Lung (tissue), 12 donors: ENCODE data around the gene STX8. TPM values are rescaled to one million over a fixed set of nuclear protein-coding genes. Genes with fewer than 3 reads are reported as not detected.

ENCODE experiments used
- ATAC-seq: fragments of 200-7000 bp; cut with Tn5 transposase; one replicate; pipeline ENCODE4 v1.9.1; 2020; ENCODE audit warnings: moderate number of reproducible peaks; ENCODE audit not compliant: insufficient read depth, low FRiP score
- DNase-seq, 3 donors: peaks; one replicate each; pipeline ENCODE4 v3.0.0-alpha.2; 2013 to 2017
- H3K27ac ChIP-seq, 2 donors: one replicate each; pipeline ENCODE4 v1.5.1; 2013; ENCODE audit warnings: mild to moderate bottlenecking in 2 of 2, moderate library complexity in 2 of 2, control low read depth in 1 of 2, inconsistent platforms in 1 of 2, low read depth in 1 of 2, low read length in 1 of 2
- H3K27me3 ChIP-seq, 3 donors: one replicate each; pipeline ENCODE4 v1.5.1; 2013; ENCODE audit warnings: low read length in 2 of 3; ENCODE audit not compliant: control insufficient read depth in 3 of 3, insufficient read depth in 3 of 3
- H3K36me3 ChIP-seq, 4 donors: one replicate each; pipeline ENCODE4 v1.5.1; 2013; ENCODE audit warnings: low read length in 4 of 4, mild to moderate bottlenecking in 1 of 4, moderate library complexity in 1 of 4; ENCODE audit not compliant: control insufficient read depth in 4 of 4, insufficient read depth in 4 of 4
- H3K4me1 ChIP-seq, 5 donors: one replicate each; pipeline ENCODE4 v1.5.1; 2013; ENCODE audit warnings: low read length in 5 of 5, mild to moderate bottlenecking in 2 of 5, moderate library complexity in 1 of 5; ENCODE audit not compliant: control insufficient read depth in 5 of 5, insufficient read depth in 5 of 5
- H3K4me3 ChIP-seq: one replicate; pipeline ENCODE4 v1.5.1; 2013; ENCODE audit warnings: mild to moderate bottlenecking, control low read depth, moderate library complexity
- H3K9ac ChIP-seq, 2 donors: one replicate each; pipeline ENCODE4 v1.5.1; 2013; ENCODE audit warnings: low read length in 2 of 2, control low read depth in 1 of 2; ENCODE audit not compliant: insufficient read depth in 1 of 2
- H3K9me3 ChIP-seq, 4 donors: one replicate each; pipeline ENCODE4 v1.5.1; 2013; ENCODE audit warnings: low read length in 3 of 4, mild to moderate bottlenecking in 1 of 4, moderate library complexity in 1 of 4; ENCODE audit not compliant: control insufficient read depth in 4 of 4, insufficient read depth in 3 of 4
- WGBS, 2 donors: extraction: QIAGEN DNeasy Blood & Tissue Kit; methylation state at CpG; one replicate each; pipeline ENCODE4 v1.1.7; 2013; 5-methylcytosine and 5-hydroxymethylcytosine counted together
- polyA plus RNA-seq, 2 donors: library from polyadenylated mRNA; stranded (reverse); fragments of 200-250 nt; gene quantifications; one replicate each; pipeline ENCODE4 v1.2.1, GENCODE V29; 2013
- total RNA-seq, 2 donors: library from RNA; depleted of rRNA in 1 of 2; stranded (reverse); fragments of >200 nt in 1 of 2; gene quantifications; one replicate each; pipeline ENCODE4 v1.2.1, GENCODE V29; 2014 to 2021
- TF ChIP-seq, protein P1 (sequence below): IDR thresholded peaks from 2 replicates; pipeline ENCODE4 v1.5.1; 2012; ENCODE audit warnings: mild to moderate bottlenecking; ENCODE audit errors: control extremely low read depth, extremely low read depth
- donor health status: control.
- donor health status: control.
- donor health status: Bipolar disorder and iron deficiency.
- donor health status: healthy.
- donor health status: DM: yes; HTN: yes; CAD: no.

The STX8 gene
- total and polyA plus RNA-seq, 4 donors: 36.5 to 81.1 (median 63.2) TPM

DNA sequence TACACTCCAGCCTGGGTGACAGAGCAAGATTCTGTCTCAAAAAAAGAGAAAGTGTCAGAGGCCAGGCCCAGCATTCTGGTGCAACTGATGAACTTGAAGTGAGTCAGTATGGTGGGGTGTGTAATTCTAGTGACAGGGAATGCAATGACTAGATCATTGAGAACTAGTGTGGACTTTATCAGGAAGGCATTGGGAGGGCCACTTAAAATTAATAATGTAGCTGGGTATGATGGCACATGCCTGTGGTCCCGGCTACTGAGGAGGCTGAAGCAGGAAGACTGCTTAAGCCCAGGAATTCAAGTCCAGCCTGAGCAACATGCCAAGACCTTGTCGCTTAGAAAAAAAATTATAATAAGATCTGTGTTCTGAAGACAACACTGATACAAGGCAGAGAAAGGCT is 90.8 kb downstream of the STX8 start:
- no peak for ATAC-seq
- 89 to 94% methylated on average over 2 of the region's 2 CpGs for WGBS, 2 donors
- H3K9ac ChIP-seq: no peak overlapping the region

DNA sequence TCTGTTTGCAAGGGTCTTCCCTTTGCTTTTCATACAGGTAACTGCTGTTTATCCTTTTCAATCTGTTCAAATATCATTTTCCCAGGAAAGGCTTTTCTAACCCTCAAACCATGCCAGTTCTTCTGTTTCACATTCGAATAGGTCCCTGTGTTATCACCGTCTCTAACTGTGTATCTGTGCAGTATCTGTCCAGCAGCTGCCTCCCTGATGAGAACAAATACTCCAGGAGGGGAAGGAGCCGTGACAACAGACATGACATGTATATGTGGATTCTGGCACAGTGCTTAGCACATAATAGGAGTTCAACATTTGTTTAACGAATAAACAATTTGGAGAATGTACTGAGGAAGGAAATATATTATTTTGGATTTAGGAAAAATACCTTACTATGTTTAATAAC is 95.7 kb downstream of the STX8 start:
- Histone ChIP-seq H3K4me1 (peaks cover 0 to 4% (median 0%) of the 10 kb centered on the region in 5 donors), H3K36me3 (peaks cover 0 to 2% (median 0%) of the 10 kb centered on the region in 4 donors), H3K27ac (no peak overlapping the region), H3K9ac (no peak overlapping the region), H3K4me3 (no peak overlapping the region), H3K9me3 (no peaks in the 10 kb centered on the region), H3K27me3 (peaks cover 0 to under 1% (median 0%) of the 10 kb centered on the region in 3 donors)
- TF ChIP-seq, protein P1, sequence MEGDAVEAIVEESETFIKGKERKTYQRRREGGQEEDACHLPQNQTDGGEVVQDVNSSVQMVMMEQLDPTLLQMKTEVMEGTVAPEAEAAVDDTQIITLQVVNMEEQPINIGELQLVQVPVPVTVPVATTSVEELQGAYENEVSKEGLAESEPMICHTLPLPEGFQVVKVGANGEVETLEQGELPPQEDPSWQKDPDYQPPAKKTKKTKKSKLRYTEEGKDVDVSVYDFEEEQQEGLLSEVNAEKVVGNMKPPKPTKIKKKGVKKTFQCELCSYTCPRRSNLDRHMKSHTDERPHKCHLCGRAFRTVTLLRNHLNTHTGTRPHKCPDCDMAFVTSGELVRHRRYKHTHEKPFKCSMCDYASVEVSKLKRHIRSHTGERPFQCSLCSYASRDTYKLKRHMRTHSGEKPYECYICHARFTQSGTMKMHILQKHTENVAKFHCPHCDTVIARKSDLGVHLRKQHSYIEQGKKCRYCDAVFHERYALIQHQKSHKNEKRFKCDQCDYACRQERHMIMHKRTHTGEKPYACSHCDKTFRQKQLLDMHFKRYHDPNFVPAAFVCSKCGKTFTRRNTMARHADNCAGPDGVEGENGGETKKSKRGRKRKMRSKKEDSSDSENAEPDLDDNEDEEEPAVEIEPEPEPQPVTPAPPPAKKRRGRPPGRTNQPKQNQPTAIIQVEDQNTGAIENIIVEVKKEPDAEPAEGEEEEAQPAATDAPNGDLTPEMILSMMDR: no peak
- no peak for ATAC-seq
- WGBS, 2 donors: 76 to 84% methylated on average over 4 of the region's 4 CpGs
- DNase-seq: no peak

More for the DNA sequence above, 90.8 kb downstream of the STX8 start:
- TF ChIP-seq, protein P1: no peak
- Histone ChIP-seq H3K4me1 (no peaks in the 10 kb centered on the region), H3K36me3 (peaks cover 0 to 7% (median 2%) of the 10 kb centered on the region in 4 donors), H3K27ac (no peak overlapping the region), H3K27me3 (peaks cover 0 to 3% (median 0%) of the 10 kb centered on the region in 3 donors), H3K4me3 (no peak overlapping the region), H3K9me3 (no peaks in the 10 kb centered on the region)
- no peak for DNase-seq

DNA sequence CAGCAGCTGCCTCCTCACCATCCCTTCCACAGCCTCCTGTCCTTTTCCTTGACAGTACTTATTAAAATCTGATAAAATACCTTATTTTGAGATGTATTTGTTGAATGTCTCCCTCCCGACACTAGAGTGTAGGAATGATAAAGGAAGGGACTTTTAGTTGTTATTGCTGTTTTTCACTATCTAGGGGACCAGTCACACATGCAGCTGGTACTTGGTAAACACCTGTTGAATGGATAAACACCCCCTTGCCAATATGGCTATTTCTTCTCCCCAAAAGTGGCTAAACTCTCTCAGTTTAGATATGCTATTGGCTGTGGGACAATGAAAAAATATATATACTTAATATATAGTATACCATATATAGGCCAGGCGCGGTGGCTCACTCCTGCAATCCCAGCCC is 96.7 kb downstream of the STX8 start:
- Histone ChIP-seq H3K27me3 (no peaks in the 10 kb centered on the region), H3K36me3 (peaks cover 0 to 2% (median 0%) of the 10 kb centered on the region in 4 donors), H3K9me3 (no peaks in the 10 kb centered on the region), H3K9ac (no peak overlapping the region), H3K27ac (no peak overlapping the region), H3K4me3 (no peak overlapping the region), H3K4me1 (peaks cover 0 to 4% (median 0%) of the 10 kb centered on the region in 5 donors)
- DNase-seq (no peak), ATAC-seq (no peak)
- WGBS, 2 donors: 94 to 100% methylated on average over 3 of the region's 3 CpGs
- TF ChIP-seq, protein P1: no peak

DNA sequence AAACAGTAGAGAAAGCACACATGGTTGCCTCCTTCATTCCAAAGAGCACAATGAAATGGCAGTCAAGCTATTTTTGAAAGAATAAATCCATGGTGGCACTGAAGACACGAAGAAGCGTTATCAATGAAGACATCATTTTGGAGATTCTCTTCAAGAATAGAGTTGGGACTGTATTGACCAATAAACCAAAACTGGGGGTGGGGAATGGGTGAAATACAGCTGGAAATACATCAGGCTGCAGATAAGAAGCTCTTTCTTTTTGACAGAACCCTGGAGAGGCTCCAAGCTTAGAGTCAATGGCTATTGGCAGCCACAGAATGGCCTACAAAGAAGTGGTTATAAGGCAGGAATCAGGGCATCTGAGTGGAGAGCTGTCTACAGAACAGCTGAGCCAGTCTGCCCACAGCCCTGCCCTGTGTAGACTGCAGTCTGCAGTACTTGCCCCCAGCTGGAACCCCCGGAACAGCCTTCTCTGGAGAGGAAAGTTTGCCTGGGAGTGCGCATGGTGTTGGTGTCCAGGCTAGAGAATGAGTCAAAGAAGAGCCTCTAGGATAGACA is 100.4 kb downstream of the STX8 start:
- TF ChIP-seq, protein P1: no peak
- no peaks in the 10 kb centered on the region for H3K36me3 ChIP-seq
- no peaks in the 10 kb centered on the region for H3K9me3 ChIP-seq
- no peak overlapping the region for H3K4me3 ChIP-seq
- H3K27ac ChIP-seq: no peak overlapping the region
- H3K9ac ChIP-seq: no peak overlapping the region
- H3K27me3 ChIP-seq: no peaks in the 10 kb centered on the region
- DNase-seq (no peak), ATAC-seq (no peak)
- 89 to 98% methylated on average over 4 of the region's 4 CpGs for WGBS, 2 donors
- peaks cover 0 to 4% (median 0%) of the 10 kb centered on the region in 5 donors for H3K4me1 ChIP-seq
